Kidney tubule cell (primary cell): ENCODE results near the gene LCLAT1.

ENCODE experiments used
- DNase-seq: peaks from one replicate; pipeline ENCODE4 v3.0.0-alpha.2; 2018; ENCODE audit warnings: low spot score

The LCLAT1 gene

DNA sequence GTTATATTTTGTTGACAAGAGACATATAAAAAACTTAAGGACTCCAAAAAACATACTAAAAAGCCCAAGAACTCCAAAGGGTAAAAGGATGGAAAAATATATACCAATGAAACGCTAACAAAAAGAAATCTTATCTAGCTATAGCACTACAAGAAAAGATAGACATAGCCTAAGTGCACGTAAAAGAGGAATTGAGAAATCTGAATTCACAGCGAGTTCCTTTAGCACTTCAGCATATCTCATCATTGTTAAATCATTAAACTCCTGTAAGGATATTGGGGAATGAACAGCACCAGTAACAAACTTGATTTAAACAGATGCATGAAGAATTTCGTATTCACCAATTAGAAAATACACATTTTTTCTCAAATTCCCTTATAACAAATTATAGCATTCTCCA is 226.1 kb downstream of the LCLAT1 start:
- DNase-seq = no peak

DNA sequence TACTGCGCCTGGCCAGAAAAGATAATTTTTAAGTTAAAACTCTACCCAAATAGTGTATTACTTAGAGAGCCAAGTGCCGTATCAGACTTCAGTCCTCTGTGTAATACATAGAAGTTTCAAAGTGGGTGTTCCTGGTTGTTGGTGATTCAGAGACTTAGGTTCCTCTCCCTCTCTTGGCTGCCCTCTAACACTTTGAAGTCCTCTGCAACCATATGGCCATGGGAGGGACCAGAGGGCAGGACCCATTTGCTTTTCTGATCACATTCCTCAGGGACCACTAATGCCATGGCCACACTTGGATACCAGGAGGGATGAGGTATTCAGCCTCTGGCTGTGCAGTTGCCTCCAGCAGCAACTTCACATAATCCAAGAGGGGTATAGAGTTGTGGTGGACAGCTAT is 228.7 kb downstream of the LCLAT1 start:
- DNase-seq = no peak

DNA sequence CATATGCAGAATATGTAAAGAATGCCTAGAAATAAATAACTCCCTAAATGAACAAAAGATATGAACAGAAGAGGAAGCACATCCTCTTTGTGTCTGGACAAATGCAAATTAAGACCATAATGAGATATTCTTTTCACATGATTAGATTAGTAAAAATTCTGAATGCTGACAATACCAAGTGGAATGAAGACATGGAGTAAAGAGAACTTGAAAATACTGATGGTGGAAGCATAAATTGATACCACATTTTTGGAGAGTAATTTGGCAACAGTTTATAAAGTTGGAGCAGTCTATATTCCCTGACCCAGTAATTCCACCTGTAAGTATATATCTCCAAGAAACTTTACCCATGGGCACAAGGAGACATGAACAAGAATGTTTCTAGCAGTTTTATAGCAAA is 230.2 kb downstream of the LCLAT1 start:
- no peak for DNase-seq

DNA sequence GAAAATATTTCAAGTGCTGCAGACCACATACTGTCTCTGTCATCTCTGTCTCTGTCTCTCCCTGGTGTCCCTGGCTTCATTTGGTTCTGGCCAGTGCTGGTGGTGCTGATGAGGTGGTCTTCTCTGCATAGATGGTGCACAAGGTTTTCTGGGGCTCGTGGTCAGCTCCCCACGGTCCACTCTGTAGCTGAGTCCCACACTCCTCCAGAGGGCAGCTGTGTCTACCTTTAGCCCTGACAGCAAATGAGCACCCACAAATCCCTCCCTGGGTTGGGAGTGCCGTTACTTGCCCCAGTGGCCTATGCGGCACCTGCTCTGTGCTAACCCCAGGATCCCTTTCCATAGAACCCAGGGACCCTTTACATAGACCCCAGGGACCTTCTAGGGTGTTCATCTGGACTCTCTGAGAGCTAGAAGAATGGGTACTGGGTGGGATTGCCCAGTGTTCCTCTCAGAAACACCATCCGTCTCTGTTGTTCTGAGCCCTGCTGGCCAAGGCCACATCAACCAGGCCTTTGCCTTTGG is 230.9 kb downstream of the LCLAT1 start:
- DNase-seq = no peak

DNA sequence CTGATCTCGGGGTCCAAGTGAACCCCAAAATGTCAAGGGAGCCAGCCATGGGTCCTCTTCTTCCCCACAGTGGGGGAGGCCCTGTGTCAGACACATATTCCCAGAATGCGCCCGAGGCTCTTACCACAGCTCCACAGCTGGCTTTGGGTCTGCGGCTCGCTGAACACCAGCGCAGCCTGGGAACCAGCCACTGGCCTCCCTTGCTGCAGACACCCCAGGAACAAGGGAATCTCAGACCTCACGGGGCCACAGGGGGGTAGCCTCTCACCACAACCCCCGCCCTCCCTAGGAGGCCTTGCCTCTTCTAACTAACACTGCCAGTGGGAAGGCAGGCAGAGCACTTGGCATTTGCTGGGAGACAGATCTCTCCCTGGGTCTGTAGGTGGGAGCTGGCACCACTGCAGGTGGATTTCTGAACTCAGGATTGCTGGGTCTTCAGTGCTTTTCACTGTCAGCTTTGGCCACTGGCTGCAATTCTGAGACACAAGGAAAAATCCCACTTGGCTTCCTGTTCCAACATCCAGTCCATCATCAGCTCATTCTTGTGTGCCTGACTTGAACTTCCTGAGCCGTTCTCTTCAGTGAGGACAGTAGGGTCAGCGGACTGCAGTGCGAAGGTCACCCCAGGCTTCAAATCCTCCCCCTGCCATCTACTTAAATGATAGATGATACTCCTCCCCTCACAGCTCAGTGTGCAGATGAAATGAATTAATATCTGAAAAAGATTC is 231.5 kb downstream of the LCLAT1 start:
- DNase-seq = no peak

DNA sequence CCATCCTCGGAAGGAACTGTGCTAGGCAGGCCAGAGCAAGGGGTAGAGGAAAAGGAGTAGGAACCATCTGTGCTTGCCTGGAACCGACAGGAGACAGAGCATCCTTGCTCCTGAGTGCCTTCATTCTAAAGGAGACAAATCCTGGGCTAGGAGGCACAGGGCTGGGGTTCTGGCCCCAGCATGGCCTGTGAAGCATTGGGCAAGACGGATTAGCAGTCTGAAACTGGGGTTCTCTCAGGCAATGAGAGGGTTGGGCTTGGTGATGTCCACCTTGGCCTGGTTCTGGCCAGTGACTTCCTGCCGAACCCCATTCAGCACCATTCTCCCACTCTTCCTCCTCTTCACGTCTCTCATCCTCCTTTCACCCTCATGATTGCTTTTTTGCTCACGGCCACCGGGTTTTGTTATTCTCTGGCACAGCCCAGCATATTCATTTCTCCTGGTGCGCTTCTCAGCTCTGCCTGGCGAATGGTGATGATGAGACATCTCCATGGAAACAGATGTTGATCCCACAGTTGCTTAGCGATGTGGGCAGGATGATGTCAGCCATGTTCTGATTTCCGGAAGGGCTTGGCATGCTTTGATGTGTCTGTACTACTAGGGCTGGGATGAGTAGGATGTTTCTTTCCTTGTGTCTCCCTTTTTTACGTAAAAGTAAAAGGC is 232.5 kb downstream of the LCLAT1 start:
- peak; percentile 13 for DNase-seq

DNA sequence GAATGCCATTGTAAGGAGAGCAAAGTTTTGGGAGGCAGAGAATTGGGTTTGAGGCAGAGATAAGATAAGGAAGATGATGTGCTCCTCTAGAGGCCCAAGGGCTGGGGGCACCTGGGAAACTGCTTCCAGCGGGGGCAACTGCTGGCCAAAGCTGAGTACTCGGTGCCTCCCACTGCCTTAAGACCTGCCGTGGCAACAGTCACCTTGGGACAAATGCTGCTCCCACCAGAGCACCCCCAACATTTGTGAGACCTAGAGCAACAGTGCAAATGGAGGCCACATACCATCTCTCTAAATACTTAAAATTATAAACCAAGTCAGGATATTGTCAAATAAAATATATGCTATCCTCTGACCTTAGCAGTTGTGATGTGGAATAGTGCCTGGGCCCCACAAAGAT is 233.1 kb downstream of the LCLAT1 start:
- no peak for DNase-seq

DNA sequence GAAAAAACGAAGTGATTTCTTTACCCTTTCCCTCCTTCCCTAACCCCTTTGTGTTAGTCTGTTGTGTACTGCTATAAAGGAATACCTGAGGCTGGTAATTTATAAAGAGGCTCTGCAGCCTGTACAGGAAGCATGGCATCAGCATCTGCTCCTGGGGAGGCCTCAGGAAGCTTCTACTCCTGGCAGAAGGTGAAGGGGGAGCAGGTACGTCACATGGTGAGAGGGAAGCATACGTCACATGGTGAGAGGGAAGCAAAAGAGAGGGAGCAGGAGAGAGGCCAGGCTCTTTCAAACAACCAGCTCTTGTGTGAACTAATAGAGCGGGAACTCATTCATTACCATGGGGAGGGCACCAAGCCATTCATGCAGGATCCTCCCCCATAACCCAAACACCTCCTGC is 234.0 kb downstream of the LCLAT1 start:
- no peak for DNase-seq

DNA sequence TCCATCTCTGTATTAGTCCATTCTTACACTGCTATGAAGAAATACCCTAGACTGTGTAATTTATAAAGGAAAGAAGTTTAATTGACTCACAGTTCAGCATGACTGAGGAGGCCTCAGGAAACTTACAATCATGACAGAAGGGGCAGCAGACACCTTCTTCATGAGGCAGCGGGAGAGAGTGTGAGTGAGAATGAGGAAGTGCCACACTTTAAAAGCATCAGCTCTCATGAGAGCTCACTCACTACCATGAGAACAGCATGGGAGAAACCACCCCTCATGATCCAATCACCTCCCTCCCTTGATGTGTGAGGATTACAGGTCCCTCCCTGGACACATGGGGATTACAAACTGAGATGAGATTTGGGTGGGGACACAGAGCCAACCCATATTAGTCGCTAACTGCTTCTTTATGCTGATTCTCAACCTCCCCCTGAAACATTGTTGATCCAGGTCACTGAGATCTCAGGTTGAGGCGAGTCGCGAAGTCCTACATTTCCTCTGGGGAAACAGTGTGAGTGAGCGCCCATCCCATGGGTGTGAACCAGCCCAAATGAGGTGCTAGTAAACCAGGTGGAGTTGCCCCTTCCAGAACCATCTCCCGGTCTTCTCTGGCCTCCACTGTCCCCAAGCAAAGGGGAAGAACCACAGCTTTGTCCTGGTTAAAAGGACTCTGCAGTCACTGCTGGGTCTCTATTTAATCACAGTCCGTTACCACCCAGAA is 236.3 kb downstream of the LCLAT1 start:
- peak; percentile 56 for DNase-seq

DNA sequence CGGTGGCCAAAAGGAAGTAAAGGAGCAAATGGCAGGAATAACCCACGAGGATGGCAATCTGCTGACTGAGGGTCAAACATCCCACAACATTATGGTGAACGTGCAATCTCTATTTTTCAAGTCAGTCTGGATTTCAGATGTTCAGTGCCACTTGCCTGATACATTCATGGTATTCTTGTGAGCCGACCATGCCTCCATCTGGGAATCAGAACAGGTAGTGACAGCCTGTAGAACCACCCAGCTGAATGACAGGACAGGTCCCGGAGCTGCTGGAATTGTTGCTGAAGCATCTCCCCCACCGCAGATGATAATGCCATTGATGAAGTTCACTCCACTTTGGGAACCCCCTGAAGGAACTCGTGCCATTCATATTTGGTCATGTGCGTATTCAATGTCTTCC is 237.0 kb downstream of the LCLAT1 start:
- no peak for DNase-seq

DNA sequence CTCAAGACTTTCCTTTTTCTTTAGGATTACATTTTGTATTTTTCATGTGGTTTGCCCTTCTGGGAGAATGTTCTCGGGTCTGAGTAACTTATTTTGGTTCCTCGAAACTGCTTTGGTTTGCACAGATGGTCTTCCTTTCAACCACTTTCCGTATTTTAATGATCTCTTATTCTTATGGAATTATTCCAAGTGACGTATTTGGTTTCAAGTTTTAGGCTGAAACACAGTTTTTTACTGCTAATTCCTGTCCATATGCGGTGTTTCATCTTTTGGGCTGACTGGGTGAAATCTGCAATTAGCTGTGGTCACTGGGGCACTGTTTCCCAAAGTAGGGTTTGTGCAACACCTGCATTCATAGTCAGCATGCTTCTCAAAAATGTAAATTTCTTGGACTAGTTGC is 237.5 kb downstream of the LCLAT1 start:
- DNase-seq = no peak

DNA sequence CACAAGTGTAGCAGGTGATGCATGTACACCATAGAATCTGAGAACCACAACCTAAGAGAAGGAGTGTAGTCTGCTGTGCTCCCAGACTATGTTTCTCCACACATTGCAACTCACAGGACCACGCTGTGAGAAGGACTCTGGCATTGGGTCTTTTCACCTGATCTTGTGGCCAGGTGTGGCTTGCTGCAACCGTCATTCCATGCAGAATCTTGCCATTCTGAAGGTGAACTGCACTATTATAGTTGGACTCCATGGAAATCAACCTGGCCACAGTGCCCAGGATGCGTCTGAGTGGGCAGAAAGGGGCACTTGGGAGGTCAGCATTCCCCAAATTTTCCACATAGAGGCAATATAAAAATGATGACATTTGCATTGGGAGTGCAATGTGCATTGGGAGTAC is 237.9 kb downstream of the LCLAT1 start:
- no peak for DNase-seq

DNA sequence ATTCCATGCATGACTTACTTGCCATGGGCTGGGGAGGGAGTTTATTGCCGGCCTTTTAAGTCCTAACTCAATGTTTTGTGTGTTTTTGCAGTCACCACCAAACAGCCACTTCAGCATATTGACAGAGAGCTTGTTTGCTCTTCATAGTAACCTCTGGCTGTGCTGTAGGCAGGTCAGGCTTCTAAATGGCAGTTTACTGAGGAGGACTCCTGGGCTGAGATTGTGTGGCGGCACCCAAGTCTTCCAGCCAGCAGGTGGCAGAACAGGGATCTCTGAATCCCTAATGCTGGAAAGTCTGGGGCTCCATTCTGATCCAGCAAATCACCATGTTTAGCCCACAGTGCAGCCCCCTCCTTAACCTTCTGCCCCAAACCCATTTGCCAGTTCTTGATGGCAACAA is 239.0 kb downstream of the LCLAT1 start:
- peak; percentile 13 for DNase-seq

DNA sequence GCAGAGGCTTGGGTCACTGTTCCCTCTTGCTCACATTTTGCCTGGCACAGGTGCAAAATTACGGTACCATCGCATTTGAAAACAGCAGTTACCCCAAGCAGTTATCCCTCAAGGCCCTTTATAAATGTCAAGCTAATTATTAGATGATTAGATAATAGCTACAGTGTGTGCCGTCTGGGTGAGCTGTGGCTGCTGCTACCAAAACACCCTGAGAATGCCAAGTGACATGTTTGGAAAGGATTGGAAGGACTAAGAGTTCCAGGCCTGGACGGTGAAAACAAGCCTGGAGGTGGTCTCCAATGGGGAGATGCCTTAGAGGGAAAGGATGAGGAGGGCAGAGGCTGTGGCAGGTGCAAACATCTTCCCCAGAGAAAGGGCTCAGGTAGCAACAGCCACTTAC is 239.6 kb downstream of the LCLAT1 start:
- no peak for DNase-seq

DNA sequence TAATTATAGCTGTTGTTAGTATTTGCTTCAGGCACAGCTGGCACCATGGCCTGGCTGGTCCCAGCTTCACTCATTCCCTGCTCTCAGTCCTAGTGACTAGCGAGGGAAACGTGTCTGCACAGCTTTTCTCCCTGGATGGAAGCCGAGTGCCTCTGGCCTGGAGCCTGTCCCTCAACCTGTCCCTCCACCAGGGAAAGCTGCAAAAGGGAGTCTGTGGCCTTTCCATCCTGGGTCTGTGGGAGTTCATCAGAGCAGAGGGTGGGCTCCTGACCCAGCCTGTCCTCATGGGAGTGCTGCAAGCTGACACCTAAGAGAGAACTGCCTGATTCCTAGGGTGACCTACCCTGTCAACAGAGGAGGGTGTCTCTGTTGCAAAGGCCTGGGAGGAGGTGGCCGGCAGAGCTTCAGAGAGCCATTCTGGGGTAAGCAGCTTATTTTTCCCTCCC is 241.9 kb downstream of the LCLAT1 start:
- DNase-seq = no peak

DNA sequence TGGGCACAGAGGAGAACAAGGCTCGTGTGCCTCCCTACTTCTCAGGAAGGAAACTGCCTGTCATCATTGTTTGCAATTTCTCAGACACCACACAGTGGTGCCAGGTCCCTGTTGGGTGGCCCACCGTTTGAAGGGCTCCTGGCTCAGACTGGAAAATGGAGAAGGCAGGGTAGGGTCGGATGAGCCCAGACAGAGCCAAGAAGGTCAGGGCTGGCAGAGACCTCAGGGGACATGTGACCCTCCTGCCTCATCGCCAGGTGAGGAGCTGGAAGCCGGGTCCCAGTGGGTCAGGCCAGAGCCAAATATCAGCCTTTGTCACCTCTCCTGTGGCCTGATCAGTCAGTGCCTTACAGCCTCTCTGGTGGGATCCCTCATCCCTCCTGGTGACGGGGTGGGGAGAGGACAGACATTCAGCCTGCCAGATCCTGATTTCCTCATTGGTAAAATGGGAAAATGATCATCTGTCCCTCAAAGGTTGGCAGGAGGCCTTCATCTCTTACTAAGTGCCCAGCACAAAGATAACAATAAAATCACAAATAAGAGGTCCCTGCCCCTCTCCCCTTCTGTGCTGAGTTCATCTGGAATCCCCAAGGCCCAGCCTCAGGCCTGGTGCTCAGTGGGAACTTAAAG is 242.6 kb downstream of the LCLAT1 start:
- DNase-seq = no peak

DNA sequence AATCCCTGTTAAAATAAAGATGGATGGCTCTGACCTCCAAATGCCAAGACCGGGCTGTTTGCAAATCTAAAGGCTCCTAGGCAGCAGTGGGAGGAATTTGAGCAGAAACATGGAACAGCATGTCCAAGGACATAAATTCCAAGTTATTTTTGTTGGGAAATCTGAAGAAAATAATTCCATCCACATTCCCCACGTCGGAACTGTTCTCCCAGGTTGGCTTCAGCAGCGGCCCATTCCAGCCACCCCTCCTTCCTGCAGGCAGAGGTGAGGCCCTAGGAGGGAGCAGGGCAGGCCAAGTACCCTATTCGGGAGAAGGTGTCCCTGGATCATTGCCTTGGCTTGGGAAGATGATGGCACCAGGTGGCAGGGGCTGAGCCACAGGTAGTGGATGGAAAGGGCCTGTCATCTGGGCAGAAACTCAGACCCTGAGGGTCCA is 243.1 kb downstream of the LCLAT1 start:
- DNase-seq = no peak

DNA sequence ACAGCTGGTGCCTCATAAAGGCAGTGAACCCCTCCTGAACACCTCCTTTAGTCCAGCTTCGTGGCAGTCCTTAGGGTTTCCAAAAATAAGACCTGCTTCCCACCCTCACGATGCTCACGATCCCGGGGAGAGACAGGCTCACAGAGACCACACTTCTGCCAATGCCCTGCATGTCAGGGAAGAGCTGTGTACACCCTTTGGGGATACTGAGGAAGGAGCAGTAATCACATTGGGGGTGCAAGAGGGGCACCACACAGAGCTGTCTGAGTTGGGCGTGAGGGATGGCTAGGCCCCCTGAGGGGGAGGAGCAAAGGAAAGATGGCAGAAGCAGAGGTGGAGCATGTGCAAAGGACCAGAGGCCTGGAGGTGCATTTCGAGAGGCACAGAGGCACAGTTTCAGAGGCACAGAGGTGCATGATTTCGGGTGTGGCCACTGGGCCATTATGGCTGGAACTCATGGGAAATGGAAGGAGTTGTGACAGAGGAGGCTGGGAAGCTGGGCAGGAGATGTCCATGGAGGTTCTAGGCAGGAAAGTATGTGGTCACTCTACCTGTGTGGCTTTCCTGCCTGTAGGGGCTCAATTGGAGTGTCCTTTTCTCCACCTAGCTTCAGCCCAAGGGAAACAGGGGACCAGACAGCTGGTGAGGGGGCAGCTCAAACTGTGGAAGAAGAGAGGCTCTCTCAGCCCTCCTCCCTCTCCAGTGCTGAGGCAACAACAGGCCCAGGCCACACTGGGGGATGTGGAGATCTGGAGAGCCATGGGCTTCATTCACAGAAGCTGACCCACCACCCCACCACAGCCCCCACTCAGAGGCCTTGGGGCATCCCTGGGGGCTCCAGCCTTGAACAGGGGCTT is 244.3 kb downstream of the LCLAT1 start:
- DNase-seq = no peak

DNA sequence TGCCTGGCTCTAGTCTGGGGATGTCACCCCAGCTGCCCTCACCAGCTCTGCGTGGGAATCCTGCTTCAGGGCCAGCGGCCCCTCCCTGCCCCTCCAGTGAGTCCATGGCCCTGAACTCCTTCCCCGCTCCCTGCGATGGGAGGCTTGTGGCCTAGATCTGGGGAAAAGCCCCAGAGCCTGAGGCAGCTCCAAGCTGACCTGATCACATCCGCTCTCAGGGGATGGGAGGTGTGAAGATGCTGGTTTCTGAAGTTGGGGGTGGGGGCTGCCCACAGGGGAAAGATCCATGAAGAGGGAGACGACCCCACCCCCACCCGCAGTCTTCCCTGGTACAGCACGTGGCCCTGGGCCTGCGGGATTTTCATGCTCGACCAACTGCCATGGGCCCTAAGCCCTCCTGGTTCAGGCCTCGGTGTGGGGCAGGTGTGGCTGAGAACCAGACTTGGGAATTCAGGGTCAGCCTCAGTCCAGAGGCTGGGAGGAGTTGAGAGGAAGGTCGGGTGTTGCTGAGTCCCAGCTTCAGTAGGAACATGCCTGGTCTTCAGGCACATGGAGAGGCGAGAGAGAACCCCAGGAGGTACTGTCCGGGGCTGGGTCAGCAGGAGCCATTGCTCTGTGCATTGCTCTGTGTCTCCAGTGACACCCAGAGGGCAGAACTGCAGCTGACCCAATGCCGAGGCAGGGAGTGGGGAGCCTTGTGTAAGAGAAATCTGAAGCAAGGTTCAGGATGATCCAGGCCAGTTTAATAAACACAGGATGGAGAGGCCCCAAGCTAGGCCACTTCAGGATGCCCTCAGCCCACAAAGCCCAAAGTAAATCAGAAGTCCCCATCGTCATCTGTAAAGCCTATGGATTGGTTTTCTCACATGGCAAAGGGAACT is 245.1 kb downstream of the LCLAT1 start:
- DNase-seq = peak; percentile 10

DNA sequence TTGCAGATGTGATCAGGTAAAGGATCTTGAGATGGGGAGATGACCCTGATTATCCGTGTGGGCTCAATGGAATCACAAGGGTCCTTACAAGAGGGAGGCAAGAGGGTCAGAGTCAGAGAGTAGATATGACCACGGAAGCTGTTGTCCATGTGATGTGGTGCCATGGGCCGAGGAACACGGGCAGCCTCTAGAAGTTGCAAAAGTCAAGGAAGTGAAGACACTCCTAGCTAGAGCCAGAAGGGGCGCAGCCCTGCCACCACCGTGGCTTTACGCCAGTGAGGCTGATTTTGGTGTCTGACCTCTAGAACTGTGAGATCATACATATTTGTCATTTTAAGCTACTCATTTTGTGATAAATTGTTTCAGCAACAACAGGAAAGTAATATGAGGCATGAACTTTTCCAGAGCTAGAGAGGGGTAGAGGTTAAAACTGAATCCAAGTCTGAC is 245.8 kb downstream of the LCLAT1 start:
- no peak for DNase-seq
